Breast epithelium (tissue), 3 donors: Measurements from ENCODE around the gene NDC80.

ENCODE experiments used
- POLR2AphosphoS5 ChIP-seq, 3 donors: sonication (generic); formaldehyde crosslinking; IDR thresholded peaks; one replicate each; pipeline ENCODE4 v1.6.1; 2017; ENCODE audit warnings: antibody characterized with exemption in 3 of 3
- TF ChIP-seq, protein P1 (sequence below), 3 donors: fragments of 450-650 bp; IDR thresholded peaks; one replicate each; pipeline ENCODE4 v1.5.1; 2016 to 2017; ENCODE audit warnings: antibody characterized with exemption in 3 of 3, mild to moderate bottlenecking in 3 of 3, moderate library complexity in 3 of 3

DNA sequence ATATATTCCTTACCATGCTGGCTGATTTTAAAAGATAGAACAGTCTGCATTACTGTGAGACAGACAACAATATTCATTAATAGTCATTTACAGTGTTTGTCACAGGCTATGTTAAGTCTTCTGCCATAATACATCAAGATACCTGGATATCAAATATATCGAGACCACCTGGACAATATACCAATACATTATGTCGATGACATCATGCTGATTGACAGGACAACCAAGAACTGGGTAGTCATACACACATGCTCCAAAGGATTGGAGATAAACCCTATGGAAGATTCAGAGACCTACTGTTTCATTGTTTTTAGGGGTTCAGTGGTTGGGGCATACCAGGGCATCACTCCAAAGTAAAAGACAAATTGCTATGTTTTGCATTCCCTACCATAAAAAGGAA, 57.6 kb downstream of the NDC80 start:
- TF ChIP-seq, protein P1, sequence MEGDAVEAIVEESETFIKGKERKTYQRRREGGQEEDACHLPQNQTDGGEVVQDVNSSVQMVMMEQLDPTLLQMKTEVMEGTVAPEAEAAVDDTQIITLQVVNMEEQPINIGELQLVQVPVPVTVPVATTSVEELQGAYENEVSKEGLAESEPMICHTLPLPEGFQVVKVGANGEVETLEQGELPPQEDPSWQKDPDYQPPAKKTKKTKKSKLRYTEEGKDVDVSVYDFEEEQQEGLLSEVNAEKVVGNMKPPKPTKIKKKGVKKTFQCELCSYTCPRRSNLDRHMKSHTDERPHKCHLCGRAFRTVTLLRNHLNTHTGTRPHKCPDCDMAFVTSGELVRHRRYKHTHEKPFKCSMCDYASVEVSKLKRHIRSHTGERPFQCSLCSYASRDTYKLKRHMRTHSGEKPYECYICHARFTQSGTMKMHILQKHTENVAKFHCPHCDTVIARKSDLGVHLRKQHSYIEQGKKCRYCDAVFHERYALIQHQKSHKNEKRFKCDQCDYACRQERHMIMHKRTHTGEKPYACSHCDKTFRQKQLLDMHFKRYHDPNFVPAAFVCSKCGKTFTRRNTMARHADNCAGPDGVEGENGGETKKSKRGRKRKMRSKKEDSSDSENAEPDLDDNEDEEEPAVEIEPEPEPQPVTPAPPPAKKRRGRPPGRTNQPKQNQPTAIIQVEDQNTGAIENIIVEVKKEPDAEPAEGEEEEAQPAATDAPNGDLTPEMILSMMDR (IDR thresholded peaks at IDR 0.05), result no peak
- no peak for TF ChIP-seq POLR2AphosphoS5 (IDR thresholded peaks at IDR 0.05)
